ENCODE data around the gene TPM3. TPM values are rescaled to one million over a fixed set of nuclear protein-coding genes. Genes with fewer than 3 reads are reported as not detected.
A peak's percentile ranks its signal among the peaks of the same experiment; 100 is the strongest.
"Not testable (repeated sequence)": the region's sequence is repeated elsewhere in the genome, so short reads cannot be mapped to it uniquely, and the experiment has no call there.

The TPM3 gene
- 166 TPM for total RNA-seq

- no peak for DNase-seq
Measured at GRCh38 chr1:154191990-154192461, at the start of gene TPM3. TSS of gene TPM3 (minus strand) at chr1:154192100. CDS start at chr1:154192018, 82 bp downstream.

GRCh38 chr1:154240294-154240833, 48.5 kb upstream of the TPM3 start:
- no peak for DNase-seq

DNA sequence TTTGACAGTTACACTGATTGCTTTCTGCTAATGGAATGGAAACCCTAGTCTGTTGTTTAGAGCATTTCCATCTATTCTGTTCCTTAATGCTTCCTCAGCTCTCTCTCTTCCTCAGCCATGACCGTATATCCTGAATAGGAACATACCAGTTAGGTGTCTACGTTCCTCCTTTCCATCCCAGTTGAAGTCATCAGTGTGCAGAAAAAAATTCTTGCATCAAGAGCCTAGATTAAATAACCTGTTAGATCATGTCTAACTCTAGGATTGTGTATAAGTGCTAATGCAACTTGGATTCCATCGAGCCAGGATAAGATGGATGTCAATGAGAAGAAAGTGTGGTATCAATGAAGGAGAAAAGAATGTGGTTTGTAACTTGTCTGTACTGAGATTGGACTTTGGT, 47.6 kb upstream of the TPM3 start:
- DNase-seq: no peak

- no peak for DNase-seq
Measured at GRCh38 chr1:154237880-154238506, 46.1 kb upstream of the TPM3 start.

DNA sequence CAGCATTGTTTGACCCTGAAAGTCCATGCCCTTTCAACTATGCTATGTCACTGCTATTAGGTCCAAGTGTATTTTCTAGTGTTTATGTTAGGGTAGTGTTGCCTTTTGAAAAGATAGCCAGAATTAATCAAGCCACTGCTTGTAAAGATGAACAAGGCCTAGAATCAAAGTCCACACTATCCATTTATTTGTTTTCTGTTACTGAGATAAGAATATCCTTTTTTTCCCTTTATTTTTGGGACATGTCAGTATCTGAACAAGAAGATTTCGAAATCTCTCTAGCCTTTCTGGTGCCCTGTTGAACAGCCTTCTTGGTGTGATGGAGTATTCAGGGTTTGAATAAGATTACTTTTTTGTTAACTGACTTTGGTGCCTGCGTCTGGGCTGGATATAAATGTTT, 45.5 kb upstream of the TPM3 start:
- no peak for DNase-seq

DNA sequence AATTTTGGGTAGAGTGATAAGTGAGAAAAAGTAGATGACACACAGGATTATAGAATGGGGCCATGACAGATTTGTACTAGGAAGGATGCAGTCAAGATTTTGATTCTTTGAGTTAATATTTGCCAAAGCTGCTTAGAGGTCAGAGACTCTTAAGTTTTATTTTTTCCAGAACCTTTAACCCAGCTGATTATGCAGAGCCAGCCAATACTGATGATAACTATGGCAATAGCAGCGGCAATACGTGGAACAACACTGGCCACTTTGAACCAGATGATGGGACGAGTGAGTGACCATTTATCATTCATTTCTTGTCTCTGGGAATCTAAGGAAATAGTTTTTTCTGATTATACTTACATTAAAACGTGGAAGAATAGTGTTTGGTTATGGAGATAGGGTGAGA, 45.0 kb upstream of the TPM3 start:
- no peak for DNase-seq

GRCh38 chr1:154233127-154233526, 41.2 kb upstream of the TPM3 start:
- DNase-seq: not testable (repeated sequence)

DNA sequence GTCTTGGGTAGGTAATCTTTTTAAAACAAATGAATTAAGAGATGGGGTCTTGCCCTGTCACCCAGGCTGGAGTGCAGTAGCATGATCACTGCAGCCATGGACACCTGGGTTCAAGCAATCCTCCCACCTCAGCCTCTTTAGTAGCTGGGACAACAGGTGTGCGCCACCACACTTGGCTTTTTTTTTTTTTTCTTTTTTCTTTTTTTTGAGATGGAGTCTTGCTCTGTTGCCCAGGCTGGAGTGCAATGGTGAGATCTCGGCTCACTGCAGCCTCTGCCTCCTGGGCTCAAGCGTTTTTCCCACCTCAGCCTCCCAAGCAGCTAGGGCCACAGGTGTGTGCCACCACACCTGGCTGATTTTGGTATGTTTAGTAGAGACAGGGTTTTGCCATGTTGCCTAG, 39.2 kb upstream of the TPM3 start:
- not testable (repeated sequence) for DNase-seq

GRCh38 chr1:154225370-154225769, 33.5 kb upstream of the TPM3 start:
- no peak for DNase-seq

GRCh38 chr1:154223621-154224020, 31.7 kb upstream of the TPM3 start:
- no peak for DNase-seq

DNA sequence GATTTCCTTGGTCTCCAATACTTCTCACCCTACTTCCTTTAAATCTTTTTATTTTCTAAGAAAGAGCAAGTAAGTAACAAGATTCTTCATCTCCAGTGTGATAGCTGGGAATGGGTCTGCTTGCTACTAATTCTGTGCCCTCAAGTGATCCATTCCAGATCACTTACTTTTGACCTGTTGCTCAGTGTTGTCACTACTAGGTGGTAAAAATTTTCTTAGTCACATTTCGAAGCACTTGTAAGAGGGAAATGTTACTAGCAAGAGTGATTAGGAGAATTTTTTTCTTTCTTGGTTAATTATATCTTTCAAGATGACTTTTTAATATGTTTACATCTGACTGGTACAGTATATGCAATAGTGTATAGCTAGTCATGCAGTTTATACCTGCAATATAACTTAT, 31.0 kb upstream of the TPM3 start:
- DNase-seq: no peak

DNA sequence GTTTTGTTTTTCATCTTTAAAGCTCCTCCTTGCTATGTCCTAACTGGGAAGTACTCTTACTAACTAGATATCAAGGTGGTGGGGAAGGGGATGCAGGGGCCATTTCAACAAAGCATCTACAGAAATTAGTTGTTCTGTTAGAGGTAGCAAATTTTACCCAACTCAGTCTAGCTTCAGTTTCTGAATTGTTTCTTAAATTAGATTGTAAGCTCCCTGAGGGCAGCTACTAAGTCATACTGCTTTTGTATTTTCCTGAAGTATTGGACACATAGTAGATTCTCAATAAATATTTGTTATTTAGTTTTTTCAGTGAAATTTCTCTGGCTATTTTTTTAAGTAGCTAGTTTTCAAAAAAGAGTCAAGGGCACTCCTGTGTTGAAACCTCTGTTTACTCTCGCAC, 30.6 kb upstream of the TPM3 start:
- no peak for DNase-seq

DNA sequence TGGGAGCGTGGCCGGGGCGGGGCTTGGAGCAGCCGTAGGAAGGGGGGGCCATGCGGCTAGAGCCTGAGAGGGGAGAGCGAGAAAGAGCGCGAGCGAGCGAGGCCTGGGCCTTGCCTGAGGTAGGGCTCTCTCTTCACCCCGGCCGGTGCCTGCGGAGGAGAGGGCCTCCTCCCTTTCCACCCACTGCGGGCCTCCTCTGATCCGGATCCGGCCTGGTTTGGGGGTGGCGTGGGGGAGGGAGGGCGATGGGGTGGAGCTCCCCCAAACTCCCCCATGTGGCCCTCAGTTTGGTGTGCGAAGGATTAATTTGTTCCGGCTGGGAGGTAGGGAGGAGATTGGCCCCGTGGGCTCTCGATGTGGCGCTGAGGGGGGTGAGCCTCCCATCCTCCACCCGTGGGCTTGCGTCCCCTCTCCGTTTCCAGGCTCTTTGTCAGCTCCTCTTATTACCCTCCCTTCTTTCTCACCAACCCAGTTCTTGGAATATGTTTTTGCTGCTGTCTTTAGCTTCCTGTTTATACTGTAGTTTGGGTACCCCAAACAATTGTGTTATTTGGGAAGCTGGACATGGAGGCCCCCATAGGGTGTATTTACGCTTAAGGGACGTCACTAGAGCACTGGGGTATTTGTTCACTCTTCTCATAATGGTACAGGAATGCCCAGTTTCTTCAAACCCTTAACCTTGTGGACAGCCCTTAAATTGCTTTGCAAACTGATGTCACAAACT, 29.5 kb upstream of the TPM3 start:
- DNase-seq: peak; percentile 80

- no peak for DNase-seq
Measured at GRCh38 chr1:154220970-154221277, 29.0 kb upstream of the TPM3 start.

DNA sequence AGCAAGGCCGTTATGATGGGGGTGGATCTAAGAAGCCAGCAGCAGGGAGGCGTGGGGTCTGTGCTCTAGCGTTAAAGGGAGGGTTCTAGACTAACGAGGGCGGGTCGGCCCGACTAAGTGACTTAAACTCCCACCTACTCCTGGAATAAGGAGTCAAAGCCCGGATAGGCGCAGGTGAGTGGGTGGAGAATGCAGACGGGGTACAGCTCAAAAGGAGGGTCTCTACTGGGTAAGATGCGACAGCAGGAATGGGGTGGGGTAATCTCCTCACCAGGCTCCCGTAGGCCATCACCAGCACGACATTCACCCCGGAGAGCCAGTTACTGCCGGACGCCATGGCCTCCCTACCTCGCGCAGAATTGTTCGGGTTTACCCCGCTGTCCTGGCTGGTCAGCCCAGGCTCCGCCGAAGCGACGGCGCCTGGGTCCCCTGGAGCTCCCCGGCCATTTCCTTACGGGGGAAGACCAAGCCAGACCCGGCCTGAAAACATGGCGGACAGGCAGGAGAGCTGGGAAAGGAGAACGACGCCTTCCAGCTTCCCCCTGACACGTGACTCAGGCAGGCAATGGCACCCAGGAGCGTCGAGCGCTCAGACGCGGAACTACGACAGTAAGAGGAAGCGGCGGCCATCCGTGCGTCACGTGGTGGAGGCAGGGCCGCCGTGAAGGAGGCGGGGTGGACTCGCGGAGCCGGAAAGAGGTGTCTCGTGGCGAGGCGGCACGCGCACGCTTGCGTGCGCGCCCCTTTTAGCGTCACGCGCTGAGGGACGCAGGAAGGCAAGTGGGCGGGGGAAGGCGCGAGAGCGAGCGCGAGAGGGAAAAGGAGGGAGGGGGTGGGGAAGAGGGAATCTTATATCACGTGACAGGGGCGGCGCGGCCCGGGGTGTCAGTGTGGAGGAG, 28.4 kb upstream of the TPM3 start, which contains the start of gene UBAP2L:
TSS of gene UBAP2L (plus strand) at position 885 of the 899 bp plus-strand sequence. CDS start 4,169 bp downstream, outside the sequence.
- peak; percentile 99 for DNase-seq

DNA sequence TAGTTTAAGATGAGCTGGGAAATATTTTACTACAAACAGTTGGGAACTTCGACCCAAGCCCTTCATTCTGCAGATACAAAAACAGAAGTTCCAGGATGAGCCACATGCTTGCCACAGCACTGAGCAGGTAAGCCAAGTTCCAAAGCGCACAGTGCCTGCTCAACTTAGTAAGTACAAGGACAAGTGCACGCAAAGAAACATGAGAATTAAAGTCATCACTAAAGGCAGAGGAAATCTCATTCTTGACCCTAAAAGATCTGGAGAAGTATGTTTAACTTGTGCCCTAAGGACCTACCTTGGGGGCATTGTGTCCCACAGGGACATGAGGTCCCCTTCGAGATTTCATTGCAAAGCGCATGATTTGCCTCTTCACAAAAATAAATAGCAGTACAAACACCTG, 27.6 kb upstream of the TPM3 start:
- no peak for DNase-seq

- no peak for DNase-seq
Measured at GRCh38 chr1:154218545-154218944, 26.6 kb upstream of the TPM3 start.

- DNase-seq: no peak
Measured at GRCh38 chr1:154213274-154213673, 21.4 kb upstream of the TPM3 start.

GRCh38 chr1:154212083-154212482, 20.2 kb upstream of the TPM3 start:
- no peak for DNase-seq

DNA sequence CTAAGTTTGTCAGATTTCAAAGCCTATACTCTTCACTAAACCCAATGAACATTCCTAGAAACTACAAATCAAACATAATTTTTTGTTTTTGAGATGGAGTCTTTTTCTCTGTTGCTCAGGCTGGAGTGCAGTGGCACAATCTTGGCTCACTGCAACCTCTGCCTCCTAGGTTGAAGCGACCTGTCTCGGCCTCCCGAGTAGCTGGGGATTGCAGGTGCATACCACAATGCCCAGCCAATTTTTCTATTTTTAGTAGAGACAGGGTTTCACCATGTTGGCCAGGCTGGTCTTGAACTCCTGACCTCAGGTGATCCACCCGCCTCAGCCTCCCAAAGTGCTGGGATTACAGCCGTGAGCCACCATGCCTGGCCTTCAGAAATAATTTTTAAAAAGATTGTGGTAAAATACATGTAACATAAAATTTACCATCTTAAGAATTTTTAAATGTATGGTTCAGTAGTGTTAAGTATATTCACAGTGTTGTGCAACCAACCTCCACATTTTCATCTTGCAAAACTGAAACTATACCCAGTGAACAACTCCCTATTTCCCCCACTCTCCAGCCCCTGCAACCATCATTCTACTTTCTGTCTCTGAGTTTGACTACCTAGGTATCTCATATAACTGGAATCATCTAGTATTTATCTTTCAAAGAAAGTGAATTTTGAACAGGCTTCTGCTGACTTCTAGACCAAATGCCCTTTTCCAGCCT, 16.9 kb upstream of the TPM3 start:
- no peak for DNase-seq

DNA sequence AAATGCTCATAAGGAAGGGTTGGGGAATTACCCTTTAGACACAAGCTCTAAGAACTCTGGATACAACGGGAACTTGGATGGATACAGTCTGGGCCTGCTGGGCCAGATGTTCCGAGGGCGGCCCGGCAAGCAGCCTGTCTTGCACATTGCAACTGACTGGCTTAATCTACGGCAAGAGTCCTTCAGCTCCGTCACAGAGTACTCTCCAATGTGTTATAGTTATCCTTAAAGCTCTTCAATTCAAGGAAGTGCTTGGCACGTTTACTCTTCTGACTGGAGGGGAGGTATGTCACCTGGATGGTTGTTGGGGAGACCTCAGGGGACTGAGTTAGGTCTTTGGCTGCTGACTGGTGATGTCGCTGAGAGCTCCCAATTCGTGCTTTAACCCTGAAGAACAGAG, 15.4 kb upstream of the TPM3 start:
- no peak for DNase-seq

- no peak for DNase-seq
Measured at GRCh38 chr1:154206196-154206595, 14.3 kb upstream of the TPM3 start, which contains the start of gene CFAP141. TSS of gene CFAP141 (minus strand) at chr1:154206333. CDS start at chr1:154206307, 26 bp downstream.

Measured in skin of body (tissue), 2 donors.